Gastrocnemius medialis (tissue), 4 donors: ENCODE measurements around the gene IGSF8.

Experiments used
- CTCF ChIP-seq, 5 experiments: fragments of 450-650 bp in 3 of 5; fragments of 200-600 bp in 2 of 5; sonication (generic) in 2 of 5; IDR thresholded peaks in 4 of 5; conservative IDR thresholded peaks in 1 of 5; 1 replicate in 4 of 5; 2 replicates in 1 of 5; pipeline ENCODE4 v1.5.1; 2016 to 2019; ENCODE audit warnings: antibody characterized with exemption in 5 of 5, mild to moderate bottlenecking in 3 of 5, moderate library complexity in 3 of 5
- POLR2A ChIP-seq, 2 donors: fragments of 450-650 bp; IDR thresholded peaks; one replicate each; pipeline ENCODE4 v1.6.1; 2017; ENCODE audit warnings: antibody characterized with exemption in 2 of 2, mild to moderate bottlenecking in 2 of 2, moderate library complexity in 2 of 2

- no peak for TF ChIP-seq CTCF (IDR thresholded peaks at IDR 0.05 in 4 of 5, conservative IDR thresholded peaks at IDR 0.05 in 1 of 5)
- TF ChIP-seq POLR2A (IDR thresholded peaks at IDR 0.05), result no peak
Measured at GRCh38 chr1:160080381-160081100, 17.9 kb downstream of the IGSF8 start.
